HG03135 (cell line): Measurements from ENCODE around the gene RBMS3.

Experiments used
- ATAC-seq: cut with Tn5 transposase; IDR thresholded peaks from one replicate; pipeline ENCODE4 v1.9.1; 2021; ENCODE audit warnings: mild to moderate bottlenecking, moderate library complexity; ENCODE audit not compliant: unreplicated experiment

RBMS3 gene

DNA sequence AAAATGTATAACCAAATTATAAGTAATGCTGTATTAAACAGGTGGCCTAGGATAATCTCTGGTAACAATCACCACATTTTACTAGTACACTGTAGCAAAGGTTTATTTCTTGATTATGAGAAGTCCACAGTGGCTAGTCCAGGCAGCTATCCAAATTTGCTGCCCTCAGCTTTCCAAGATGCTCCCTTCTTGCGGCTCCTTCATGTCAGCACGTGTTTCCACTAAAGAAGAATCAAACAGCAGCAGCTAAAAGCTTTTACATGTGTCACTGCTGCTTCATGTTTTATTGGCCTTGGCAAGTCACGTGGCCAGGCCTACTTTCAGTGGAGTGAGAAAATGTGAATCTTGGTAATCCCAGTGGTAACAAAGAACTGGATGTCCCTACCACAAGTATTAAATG is 5.6 kb upstream of the RBMS3 start:
- no peak for ATAC-seq

DNA sequence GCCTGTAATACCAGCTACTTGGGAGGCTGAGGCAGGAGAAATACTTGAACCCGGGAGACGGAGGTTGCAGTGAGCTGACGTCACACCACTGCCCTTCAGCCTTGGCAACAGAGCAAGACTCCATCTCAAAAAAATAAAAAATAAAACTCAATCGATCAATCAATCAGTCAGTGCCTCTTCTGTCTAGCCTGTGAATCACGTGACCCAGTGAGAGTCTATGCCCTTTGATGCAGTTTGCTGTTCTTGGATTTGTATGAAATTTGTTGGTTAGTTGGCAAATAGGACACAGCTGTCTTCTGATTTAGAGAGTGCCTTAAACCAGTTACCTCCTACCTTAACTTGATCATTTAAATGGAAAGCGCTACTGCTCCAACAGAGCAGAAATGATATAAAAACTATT is 3.6 kb upstream of the RBMS3 start:
- no peak for ATAC-seq

DNA sequence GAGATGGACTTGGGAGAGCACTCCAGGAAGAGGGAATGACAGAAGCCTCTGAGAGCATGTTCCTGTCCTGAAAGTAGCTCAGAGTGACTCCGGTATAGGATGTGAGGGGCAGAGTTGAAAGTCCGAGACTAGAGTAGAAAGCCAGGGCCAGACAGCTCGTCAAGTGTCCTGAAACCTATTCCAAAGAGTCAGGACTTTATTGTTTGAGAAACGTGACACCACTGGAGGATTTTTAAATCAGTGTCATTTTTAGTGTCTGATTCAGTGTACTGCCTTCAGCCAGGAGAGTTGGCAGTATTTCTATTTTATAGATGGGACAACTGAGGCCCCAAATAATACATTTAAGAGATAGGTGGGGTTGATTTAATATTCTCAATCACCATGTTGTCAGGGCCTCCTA is 1.6 kb upstream of the RBMS3 start:
- ATAC-seq = no peak

DNA sequence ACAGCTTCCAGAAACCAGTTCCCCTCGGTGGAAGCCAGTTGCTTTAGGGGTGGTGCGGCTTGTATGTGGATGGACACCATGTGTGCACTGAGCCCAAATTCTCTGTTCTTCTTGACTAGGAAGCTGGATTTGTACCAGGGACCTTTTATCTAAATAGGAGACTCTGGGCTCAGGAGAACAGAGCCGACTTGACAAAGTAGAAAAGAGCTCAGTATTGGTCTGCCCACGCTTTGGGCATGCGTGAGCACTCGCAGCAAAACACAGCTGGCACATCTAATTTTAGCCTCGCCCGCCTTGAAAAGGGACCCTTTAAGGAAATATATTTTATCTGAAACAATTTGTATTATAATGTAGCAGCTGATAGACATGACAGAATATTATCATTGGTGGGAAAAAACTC is 1.1 kb upstream of the RBMS3 start:
- no peak for ATAC-seq

DNA sequence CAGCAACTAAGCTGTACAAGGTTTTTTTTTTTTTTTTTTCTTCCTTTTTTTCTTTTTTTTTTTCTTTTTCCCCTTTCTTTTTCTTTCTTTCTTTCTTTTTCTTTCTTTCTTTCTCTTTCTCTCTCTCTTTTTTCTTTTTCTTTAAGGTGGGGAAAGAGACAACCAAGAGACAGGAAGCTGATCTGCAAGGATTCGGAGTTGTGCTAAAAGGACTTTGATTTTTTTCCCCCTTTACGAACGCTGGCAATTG is 148 bp downstream of the RBMS3 start:
- no peak for ATAC-seq

DNA sequence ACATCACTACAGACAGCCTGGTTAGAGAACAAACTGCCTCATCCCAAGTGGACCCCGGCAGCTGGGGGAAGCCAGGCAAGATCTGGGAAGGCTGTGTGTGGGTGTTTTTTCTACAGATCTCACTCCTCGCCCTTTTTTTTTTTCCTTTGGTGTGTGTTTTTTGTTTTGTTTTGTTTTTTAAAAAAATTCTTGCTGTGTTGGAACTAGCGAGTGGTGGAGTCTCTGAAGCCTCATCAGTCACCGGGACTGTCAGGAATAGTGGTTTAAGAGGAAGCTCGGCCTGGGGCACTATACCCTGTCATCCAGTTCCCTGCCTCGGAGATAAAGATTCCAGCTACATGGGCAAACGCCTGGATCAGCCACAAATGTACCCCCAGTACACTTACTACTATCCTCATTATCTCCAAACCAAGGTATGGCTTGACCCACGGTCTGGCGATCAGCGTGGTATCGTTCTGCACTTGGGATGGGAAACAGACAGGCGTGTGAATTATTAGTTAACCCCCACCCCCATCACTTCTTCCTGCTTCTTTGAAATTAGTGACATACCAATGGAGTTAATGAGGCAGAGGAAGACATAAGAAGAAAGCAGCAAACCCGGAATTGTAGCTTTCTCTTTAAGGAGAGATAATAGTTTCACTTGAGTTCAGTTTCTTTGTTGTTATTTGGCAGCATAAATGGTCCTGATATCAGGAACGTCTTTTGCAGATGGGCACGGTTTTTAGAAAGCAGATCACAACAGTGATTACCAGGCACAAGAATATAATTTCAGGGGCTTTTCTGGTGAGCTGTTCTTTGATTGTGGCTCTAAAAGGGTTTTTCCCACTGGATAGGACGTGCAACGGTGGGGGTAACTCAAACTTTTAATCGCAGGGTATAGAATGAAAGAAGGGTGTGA is 722 bp downstream of the RBMS3 start:
- peak; percentile 74 for ATAC-seq

DNA sequence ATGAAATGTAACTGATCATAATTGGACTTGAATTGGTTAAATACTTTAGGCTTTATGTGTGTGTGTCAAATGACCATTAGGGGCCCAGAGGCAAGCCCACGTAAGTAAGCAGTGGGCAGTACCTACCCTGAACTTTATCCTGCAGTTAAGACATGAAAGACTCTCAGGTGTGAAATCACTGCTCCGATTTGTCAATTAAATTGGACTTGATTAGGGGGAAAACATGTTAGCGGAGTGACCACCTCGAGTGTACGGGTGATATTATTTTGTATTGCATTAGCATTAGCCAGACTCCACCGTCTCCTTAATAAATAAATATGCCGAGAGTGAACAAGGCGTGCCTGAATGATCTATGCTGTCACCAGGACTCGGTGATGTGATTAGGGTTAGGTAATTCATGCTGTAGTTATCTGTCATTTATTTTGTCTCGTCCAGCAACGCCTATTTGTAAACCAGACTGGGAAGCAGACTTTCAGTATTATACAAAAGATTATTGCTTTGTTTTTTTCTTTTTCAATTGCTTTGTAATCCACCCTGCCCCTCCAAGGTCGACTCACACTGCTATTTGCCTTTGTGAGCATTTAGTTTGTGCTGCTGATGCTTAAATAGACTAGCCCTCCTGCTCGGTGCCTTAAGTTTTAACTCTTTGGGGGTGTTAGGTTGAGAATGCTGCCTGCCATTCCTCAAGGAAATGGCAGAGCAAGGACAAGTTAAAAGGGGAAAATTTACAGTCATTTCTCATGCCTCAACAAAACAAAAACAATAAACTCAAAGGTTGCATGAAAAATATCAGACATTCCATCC is 1.8 kb downstream of the RBMS3 start:
- no peak for ATAC-seq

DNA sequence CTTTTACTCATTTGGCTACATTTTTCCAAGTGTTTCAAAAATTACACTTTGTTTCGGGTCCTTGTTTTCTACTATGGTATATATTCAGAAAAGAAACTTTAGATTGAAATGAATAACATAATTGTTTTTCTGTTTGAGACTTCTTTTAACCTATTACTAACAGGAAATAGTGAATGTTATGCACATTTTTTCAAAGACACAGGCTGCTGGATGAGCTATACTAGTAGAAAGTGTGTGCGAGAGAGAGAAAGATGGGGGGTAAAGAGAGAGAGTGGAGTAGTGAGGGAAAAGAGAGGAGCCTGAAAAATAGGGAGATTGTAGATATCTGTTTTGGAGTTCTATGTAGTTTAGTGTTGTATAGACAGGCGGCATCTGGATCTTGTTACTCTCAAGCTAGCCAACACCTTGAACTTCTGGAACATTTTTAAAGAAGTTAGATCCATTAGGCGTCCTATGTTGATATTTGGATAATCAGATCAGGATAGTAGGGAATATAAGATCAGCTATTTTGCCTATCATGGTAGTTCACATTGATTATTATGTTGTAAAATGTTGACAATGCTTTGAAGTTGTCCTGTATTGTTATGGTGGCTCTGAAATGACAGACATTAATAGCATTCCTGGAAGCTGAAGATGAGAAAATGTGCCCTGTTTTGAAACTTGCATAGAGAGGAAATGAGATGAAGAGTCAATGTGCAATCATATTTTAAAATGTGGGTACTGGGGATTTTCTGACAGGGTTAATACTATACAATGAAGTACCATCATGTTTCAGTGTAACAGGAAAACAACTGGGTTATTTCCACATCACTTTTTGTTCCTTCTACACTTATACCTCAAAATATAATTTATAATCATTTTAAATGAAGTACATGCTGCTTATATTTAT is 2.6 kb downstream of the RBMS3 start:
- ATAC-seq = no peak

DNA sequence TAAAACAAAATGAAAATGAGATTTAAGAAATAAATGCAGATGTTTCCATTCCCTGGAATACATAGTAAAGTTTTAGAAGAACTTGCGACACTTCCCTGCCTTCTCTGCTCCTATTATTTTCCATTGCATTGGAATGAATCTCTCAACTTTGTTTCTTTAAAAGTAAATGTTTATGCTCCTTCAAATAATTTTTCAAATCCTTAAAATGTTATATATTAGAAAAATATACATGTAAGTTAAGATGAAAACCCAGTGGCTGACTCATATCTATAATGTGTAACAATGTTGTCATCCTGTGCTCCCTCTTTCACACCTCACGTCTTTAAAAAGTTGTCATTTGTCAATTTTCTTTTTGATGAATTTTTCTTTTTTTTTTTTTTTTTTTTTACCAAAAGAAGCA is 3.6 kb downstream of the RBMS3 start:
- ATAC-seq = no peak

DNA sequence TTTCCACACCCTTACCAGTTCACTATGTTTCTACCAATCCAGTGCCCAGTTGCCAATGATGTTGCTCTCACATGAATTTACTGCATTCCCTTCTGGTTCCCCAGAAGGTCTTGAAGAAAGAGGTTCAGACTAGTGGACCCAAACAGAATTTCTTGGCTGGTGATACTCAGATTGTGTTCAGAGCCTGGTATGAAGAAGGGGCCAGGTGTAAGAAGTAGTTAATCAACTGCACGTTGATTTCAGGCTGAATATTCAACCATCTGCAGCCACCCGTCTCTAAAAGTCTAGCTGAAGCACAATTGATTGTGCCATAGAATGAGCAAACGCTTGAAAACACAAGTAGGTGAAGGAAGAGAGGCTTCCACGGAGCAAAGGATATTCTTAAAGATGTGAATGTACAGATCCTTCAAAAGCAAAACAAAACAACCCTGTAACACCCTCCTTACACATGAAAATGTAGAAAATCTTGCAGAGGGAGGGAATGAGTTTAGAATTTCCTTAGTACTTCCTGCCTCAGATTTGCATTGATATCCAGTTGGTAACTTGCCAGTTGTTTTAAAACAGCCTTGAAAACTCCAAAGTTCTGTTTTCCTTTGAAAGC is 4.7 kb downstream of the RBMS3 start:
- no peak for ATAC-seq

DNA sequence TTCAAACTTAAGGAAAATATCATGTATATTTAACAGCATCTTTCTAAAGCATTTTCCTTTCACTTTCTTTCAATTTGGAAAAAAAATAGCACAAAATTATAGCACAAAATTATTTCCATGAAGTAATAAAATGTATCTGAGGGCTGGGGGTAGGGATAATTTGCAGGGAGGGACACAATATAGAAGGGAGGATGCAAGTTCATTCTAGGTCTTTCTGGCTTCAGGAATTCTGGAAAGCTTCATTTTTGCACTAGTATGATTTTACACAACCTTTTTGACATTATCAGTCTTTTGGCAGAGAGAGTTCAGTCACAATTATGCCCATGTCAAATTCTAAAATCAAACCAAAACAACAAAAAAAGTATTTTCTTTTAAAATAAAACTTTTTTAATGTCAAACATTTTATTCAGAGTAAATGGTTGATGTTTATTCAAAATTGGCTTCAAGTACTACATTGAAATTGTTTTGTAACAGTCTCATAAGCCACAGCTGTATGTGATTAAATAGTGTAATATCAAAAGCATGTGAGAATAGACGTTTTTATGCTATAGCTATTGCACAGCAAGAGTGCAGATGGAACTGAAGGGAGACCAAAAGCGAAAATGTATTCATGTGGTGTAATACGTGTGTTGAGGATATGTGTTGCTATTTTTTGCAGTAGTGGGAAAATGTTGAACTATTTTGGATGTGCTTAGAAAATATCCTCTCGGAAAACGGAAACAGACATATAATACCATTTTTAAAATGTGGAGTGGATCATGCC is 5.8 kb downstream of the RBMS3 start:
- ATAC-seq = no peak

DNA sequence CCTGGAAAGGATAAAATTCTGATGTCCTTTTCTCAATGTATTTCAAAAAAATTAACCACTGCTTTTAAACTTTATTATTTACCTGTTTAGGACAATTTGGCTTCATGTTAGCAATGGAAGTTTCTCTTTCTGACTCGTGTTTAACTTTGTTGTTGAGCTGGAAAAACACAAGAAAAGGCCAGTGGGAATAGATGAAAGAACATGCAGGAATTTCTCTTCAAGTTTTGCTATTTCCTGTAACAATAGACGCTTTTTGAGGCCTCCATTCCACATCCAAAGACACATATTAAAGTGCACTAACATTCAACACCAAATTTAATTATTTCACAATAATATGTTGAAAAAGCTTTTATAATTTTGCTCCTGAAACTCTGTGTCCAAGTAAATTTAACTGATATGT is 9.7 kb downstream of the RBMS3 start:
- ATAC-seq = no peak

DNA sequence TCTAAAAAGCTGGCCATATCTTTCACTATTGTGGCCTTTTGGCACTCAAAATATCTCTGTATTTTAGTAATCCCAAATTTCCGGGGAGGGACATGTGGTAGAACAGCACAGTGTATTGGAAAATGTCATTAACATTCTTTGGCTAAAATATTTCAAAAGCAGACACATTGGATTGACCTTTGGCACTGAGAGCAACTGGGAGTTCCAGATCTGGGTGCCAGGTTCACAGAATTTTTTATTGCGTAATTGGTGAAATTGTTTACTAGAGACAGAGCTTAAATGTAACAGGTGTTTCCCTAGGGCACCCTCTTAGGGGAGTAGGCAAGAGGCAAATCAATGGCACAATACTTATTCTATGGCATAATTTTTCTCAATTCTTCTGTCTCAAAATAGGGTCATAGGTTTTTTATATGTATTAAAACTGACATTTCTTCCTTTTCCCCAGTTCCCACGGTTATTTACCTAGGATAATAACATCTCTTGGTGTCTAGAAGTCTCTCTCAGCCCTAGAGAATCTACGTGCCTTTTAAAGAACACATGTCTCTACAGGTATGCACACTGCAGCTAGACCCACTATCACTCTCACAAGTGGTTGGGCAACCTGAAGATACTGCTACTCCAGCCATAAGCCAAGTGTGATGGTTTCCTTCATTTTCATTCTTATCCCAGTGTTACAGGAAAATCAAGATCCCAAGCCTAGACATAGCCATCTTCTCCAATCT is 10.6 kb downstream of the RBMS3 start:
- ATAC-seq = no peak

DNA sequence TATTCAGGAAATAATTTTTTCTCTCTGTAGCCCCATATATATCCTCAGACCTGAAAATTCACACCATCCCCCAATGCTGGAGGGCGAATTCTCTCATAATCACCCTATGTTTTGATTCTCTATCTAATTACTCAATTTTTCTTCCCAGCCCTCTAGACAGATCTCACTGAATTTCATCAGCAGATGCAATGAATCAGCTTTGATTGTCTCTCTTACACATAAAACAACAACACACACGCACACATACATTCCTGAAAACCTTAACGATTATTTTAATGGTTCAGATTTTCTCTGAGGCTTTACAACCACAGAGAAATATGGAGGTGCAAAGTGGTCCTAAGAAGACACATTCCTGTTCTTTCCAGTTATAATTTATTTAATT is 11.1 kb downstream of the RBMS3 start:
- ATAC-seq = no peak

DNA sequence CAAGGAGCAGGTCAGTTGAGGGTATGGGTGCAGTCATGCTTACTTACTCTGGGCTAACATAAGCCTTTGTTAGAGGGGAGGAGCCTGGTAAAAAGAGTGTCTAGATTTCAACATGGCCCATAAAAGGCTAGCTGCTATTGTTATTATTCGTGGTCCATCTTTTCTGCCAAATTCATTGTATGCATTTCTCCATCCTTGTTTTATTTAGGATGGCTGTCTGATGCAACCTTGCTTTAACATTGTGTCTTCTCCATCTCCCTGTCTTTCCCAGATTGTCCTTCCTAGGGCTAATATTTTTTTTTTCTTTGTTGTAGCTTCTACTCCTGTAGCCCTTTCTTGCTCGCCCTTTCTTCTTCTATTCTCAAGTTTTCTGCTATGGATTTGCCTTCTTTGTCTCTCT is 12.6 kb downstream of the RBMS3 start:
- no peak for ATAC-seq

DNA sequence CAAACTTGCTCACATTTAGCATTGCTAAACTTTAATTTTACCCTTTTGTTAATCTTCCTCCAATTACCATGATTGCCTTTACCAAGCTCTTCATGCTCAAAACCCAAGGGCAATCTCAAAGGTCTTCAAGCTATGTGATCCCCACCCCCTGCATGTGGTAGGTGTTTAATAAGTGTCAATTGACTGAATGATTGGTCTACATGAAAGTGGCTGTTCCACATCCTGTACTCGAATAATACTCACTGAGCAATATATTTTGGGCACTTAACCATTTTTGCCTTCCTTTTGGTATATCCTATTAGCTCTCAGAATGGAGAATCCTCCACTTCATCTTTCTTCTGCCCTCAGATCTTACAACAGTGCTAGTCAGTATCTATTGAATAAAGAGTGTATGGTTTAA is 17.1 kb downstream of the RBMS3 start:
- no peak for ATAC-seq

DNA sequence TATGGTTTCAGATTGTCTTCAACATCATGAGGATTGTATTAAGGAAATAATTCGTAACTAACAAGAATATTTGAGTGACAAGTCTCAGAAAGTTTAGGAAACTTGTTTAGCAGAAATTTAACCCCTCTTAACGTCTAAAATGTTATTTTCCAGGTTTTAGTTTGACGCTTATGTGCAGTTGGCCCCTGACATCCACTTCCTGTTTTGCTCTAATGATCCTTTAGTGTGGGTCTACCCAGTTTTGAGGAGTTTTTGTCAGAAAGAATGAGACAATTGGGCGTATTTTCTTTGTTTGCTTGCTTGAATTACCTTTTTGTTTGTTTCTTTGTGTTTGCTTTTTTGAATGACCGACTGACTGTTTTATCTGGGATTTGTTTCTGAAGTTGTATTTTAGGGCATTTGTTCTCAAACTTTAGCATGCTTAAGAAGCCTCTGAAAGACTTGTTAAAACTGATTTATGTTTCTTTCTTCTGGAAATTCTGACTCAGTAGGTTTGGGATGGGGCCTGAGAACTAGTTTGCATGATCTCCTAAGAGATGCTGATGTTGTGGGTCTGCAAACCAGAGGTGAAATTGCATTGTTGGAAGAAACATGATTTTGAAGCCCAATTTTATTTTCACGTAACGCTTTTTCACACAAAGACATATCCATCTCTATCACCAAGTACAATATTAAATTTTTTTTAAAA is 20.6 kb downstream of the RBMS3 start:
- ATAC-seq = no peak

DNA sequence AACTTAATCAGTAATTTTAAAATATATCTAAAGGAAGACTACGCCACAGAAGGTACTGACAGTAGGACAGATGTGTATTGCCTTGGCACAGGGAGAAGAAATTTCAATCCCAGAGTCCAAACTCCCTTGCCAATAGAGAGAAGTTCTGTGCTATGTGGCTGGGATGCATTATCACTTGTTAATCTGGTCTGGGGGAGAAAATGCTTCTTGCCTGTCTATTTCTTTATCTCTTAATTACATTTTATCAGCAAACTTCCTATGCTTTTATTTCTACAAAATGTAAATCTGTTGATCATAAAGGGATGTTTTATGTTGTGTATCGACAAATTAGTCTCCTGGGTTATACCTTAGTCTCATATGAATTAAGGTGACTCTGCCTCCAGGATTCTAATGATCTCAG is 21.7 kb downstream of the RBMS3 start:
- no peak for ATAC-seq

DNA sequence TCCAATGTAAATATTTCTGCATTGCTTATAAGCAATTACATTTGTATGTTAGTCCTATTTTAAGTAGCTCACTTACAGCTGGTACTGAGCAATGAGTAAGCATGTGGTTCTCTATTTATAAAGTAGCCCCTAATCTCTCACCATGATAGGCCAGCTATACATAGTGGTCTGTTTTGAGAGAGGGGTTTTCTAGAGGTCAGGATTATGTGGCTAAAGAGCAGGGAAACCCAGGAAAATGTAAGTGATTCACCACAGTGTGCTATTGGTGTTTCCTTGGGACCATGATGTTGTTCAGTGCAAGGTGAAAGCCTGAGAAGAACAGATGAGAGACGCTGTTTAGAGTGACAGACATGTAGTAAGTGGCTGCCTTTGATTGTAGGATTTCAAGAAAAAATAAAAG is 26.4 kb downstream of the RBMS3 start:
- no peak for ATAC-seq
